ENCODE data around the gene HSPB6. TPM values are rescaled to one million over a fixed set of nuclear protein-coding genes. Genes with fewer than 3 reads are reported as not detected.

Gene HSPB6
- total and polyA plus RNA-seq, 12 donors: 21.1 to 932 (median 265) TPM

GRCh38 chr19:35717665-35718344 is 39.0 kb downstream of the HSPB6 start, which contains the start of gene KMT2B:
TSS of gene KMT2B (plus strand) at chr19:35718003. CDS start at chr19:35718019, 16 bp downstream.
- H3K4me1 ChIP-seq (replicated peaks in 1 of 2): peaks cover 21 to 26% of the 10 kb centered on the region in 2 donors
- TF ChIP-seq CTCF (IDR thresholded peaks at IDR 0.05) (no peak), POLR2A (IDR thresholded peaks at IDR 0.05) (no peak)
- 1 to 2% methylated on average over 70 to 104 of the region's 109 CpGs; no CpG with 5 or more reads in 2 of the 4 donors for WGBS, 4 donors

GRCh38 chr19:35716801-35717664 is 39.8 kb downstream of the HSPB6 start:
- intact Hi-C loops (cut with DNase I): loop anchor here in 1 of 2 donors (2.0 to 10.0 kb wide), 2 partner anchors 22 to 172 kb away; partner anchors contain the start of gene TMEM147
- DNase-seq: peak; percentile 94 to 97 (median 96)
- Histone ChIP-seq H3K9me3 (replicated peaks in 1 of 3) (no peaks in the 10 kb centered on the region), H3K4me1 (replicated peaks in 1 of 2) (peaks cover 21 to 26% of the 10 kb centered on the region in 2 donors), H3K27ac (peak overlapping the region; percentile 68 to 99 (median 85)), H3K27me3 (no peaks in the 10 kb centered on the region), H3K4me3 (peak overlapping the region; percentile 0 to 99 (median 78)), H3K36me3 (replicated peaks in 1 of 2) (peaks cover 0 to 21% of the 10 kb centered on the region in 2 donors)
- TF ChIP-seq POLR2A (IDR thresholded peaks at IDR 0.05) (peak in 1 of 2 donors; percentile 4), CTCF (IDR thresholded peaks at IDR 0.05) (peak; percentile 59 to 98 (median 92))
- WGBS, 4 donors: 0 to 1% (median 0%) methylated on average over 9 to 77 of the region's 77 CpGs

More at GRCh38 chr19:35717665-35718344, 39.0 kb downstream of the HSPB6 start, which contains the start of gene KMT2B:
- Histone ChIP-seq H3K27me3 (no peaks in the 10 kb centered on the region), H3K4me3 (peak within 1 kb of the TSS; percentile 0 to 99 (median 86)), H3K27ac (peak within 1 kb of the TSS; percentile 72 to 99 (median 87)), H3K9me3 (replicated peaks in 1 of 3) (no peaks in the 10 kb centered on the region), H3K36me3 (replicated peaks in 1 of 2) (peaks cover 0 to 29% of the 10 kb centered on the region in 2 donors)
- no peak for DNase-seq
- intact Hi-C loops (cut with DNase I): loop anchor here in 1 of 2 donors (2.0 to 10.0 kb wide), 2 partner anchors 23 to 173 kb away; partner anchors contain the start of gene TMEM147

- TF ChIP-seq CTCF (IDR thresholded peaks at IDR 0.05): no peak
- TF ChIP-seq POLR2A (IDR thresholded peaks at IDR 0.05): no peak
- WGBS, 4 donors: 0 to 5% (median 3%) methylated on average over 33 to 52 of the region's 52 CpGs
Measured at GRCh38 chr19:35715981-35716800, 40.6 kb downstream of the HSPB6 start.

More at GRCh38 chr19:35715981-35716800, 40.6 kb downstream of the HSPB6 start:
- peaks cover 21 to 26% of the 10 kb centered on the region in 2 donors for H3K4me1 ChIP-seq (replicated peaks in 1 of 2)
- peak overlapping the region; percentile 0 to 99 (median 56) for H3K4me3 ChIP-seq
- H3K9me3 ChIP-seq (replicated peaks in 1 of 3): no peaks in the 10 kb centered on the region
- H3K27ac ChIP-seq: peak overlapping the region; percentile 50 to 99 (median 70)
- peak; percentile 66 to 81 (median 72) for DNase-seq
- H3K27me3 ChIP-seq: no peaks in the 10 kb centered on the region
- intact Hi-C loops (cut with DNase I): loop anchor here in 1 of 2 donors (2.0 to 10.0 kb wide), 2 partner anchors 21 to 171 kb away; partner anchors contain the start of gene TMEM147
- H3K36me3 ChIP-seq (replicated peaks in 1 of 2): peaks cover 0 to 12% of the 10 kb centered on the region in 2 donors

Data from adrenal gland (tissue), 12 donors.